ENCODE data around the gene ORMDL2.

DNA sequence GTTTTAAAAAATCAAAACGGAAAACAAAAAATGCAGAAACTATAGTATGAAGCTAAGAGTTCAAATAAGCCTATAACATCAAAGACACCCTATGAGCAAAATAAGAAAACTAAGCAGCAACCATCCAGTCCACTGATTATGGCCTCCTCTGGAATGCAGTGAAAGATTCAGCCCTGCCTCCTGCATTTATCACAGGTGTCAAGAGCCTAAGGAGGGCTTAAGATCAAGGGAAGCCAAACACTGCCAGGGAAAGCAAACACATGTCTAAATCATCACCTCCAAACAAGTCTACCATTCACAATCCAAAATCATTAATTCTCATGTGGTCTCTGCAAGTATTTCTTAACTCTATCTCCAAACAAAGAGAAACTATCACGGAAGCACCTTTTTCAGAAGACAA, 28.7 kb upstream of the ORMDL2 start:
- TF ChIP-seq, protein P1, sequence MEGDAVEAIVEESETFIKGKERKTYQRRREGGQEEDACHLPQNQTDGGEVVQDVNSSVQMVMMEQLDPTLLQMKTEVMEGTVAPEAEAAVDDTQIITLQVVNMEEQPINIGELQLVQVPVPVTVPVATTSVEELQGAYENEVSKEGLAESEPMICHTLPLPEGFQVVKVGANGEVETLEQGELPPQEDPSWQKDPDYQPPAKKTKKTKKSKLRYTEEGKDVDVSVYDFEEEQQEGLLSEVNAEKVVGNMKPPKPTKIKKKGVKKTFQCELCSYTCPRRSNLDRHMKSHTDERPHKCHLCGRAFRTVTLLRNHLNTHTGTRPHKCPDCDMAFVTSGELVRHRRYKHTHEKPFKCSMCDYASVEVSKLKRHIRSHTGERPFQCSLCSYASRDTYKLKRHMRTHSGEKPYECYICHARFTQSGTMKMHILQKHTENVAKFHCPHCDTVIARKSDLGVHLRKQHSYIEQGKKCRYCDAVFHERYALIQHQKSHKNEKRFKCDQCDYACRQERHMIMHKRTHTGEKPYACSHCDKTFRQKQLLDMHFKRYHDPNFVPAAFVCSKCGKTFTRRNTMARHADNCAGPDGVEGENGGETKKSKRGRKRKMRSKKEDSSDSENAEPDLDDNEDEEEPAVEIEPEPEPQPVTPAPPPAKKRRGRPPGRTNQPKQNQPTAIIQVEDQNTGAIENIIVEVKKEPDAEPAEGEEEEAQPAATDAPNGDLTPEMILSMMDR (IDR thresholded peaks at IDR 0.05), result no peak
- TF ChIP-seq POLR2A (IDR thresholded peaks at IDR 0.05) (no peak), POLR2AphosphoS5 (IDR thresholded peaks at IDR 0.05) (no peak), EP300 (IDR thresholded peaks at IDR 0.05) (no peak)

Measured in sigmoid colon (tissue), 4 donors.